Measurements from ENCODE around the gene YIPF6. TPM values are rescaled to one million over a fixed set of nuclear protein-coding genes. Genes with fewer than 3 reads are reported as not detected.

Gene YIPF6
- total and polyA plus RNA-seq, 2 of the 13 experiments (the other 11 are each of a cell fraction or from before 2014, with no cell fraction given), result 37.8 to 43.6 TPM

DNA sequence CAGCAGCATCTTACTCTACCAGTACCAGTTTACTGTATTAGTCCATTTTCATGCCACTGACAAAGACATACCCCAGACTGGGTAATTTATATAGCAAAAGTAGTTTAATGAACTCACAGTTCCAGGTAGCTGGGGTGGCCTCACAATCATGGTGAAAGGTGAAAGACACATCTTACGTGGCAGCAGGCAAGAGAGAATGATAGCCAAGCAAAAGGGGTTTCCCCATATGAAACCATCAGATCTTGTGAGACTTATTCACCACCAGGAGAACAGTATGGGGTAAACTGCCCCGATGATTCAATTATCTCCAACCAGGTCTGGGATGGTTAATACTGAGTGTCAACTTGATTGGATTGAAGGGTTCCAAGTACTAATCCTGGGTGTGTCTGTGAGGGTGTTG is 69.3 kb downstream of the YIPF6 start:
- no peak for FAIRE-seq
- intact Hi-C loops (cut with micrococcal nuclease; ENCODE audit: unreplicated experiment) (no loop called here), in situ Hi-C loops (cut with HindIII; ENCODE audit: extremely low pct_ligation_motif_present, low pct_unique_long_range_greater_than_20kb) (no loop called here)
- no peaks in the 10 kb centered on the region for H3K4me1 ChIP-seq (ENCODE audit: insufficient read depth, low read length)
- H3K36me3 ChIP-seq (replicated peaks in 1 of 2; ENCODE audit: control insufficient read depth in 1 of 2, insufficient read depth in 2 of 2, low read length in 2 of 2), result no peaks in the 10 kb centered on the region
- TF ChIP-seq HOXA9 (CRISPR knock-in tag; IDR thresholded peaks at IDR 0.05; ENCODE audit: borderline replicate concordance) (no peak), REXO4 (CRISPR knock-in tag; IDR thresholded peaks at IDR 0.05; ENCODE audit: borderline replicate concordance) (no peak), HOXD1 (CRISPR knock-in tag; IDR thresholded peaks at IDR 0.05) (no peak), ZNF460 (CRISPR knock-in tag; IDR thresholded peaks at IDR 0.05; ENCODE audit: borderline replicate concordance) (no peak), ZNF335 (CRISPR knock-in tag; IDR thresholded peaks at IDR 0.05) (no peak), ZNF567 (CRISPR knock-in tag; IDR thresholded peaks at IDR 0.05; ENCODE audit: borderline replicate concordance) (no peak), TAF1 (CRISPR knock-in tag; IDR thresholded peaks at IDR 0.05) (no peak)
- TF ChIP-seq, protein P1, sequence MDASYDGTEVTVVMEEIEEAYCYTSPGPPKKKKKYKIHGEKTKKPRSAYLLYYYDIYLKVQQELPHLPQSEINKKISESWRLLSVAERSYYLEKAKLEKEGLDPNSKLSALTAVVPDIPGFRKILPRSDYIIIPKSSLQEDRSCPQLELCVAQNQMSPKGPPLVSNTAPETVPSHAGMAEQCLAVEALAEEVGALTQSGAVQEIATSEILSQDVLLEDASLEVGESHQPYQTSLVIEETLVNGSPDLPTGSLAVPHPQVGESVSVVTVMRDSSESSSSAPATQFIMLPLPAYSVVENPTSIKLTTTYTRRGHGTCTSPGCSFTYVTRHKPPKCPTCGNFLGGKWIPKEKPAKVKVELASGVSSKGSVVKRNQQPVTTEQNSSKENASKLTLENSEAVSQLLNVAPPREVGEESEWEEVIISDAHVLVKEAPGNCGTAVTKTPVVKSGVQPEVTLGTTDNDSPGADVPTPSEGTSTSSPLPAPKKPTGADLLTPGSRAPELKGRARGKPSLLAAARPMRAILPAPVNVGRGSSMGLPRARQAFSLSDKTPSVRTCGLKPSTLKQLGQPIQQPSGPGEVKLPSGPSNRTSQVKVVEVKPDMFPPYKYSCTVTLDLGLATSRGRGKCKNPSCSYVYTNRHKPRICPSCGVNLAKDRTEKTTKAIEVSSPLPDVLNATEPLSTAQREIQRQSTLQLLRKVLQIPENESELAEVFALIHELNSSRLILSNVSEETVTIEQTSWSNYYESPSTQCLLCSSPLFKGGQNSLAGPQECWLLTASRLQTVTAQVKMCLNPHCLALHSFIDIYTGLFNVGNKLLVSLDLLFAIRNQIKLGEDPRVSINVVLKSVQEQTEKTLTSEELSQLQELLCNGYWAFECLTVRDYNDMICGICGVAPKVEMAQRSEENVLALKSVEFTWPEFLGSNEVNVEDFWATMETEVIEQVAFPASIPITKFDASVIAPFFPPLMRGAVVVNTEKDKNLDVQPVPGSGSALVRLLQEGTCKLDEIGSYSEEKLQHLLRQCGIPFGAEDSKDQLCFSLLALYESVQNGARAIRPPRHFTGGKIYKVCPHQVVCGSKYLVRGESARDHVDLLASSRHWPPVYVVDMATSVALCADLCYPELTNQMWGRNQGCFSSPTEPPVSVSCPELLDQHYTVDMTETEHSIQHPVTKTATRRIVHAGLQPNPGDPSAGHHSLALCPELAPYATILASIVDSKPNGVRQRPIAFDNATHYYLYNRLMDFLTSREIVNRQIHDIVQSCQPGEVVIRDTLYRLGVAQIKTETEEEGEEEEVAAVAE (CRISPR knock-in tag; IDR thresholded peaks at IDR 0.05; ENCODE audit: borderline replicate concordance), result no peak
- TF ChIP-seq, protein P2, sequence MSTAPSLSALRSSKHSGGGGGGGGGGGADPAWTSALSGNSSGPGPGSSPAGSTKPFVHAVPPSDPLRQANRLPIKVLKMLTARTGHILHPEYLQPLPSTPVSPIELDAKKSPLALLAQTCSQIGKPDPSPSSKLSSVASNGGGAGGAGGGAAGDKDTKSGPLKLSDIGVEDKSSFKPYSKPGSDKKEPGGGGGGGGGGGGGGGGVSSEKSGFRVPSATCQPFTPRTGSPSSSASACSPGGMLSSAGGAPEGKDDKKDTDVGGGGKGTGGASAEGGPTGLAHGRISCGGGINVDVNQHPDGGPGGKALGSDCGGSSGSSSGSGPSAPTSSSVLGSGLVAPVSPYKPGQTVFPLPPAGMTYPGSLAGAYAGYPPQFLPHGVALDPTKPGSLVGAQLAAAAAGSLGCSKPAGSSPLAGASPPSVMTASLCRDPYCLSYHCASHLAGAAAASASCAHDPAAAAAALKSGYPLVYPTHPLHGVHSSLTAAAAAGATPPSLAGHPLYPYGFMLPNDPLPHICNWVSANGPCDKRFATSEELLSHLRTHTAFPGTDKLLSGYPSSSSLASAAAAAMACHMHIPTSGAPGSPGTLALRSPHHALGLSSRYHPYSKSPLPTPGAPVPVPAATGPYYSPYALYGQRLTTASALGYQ (CRISPR knock-in tag; IDR thresholded peaks at IDR 0.05), result no peak
- TF ChIP-seq, protein P3, sequence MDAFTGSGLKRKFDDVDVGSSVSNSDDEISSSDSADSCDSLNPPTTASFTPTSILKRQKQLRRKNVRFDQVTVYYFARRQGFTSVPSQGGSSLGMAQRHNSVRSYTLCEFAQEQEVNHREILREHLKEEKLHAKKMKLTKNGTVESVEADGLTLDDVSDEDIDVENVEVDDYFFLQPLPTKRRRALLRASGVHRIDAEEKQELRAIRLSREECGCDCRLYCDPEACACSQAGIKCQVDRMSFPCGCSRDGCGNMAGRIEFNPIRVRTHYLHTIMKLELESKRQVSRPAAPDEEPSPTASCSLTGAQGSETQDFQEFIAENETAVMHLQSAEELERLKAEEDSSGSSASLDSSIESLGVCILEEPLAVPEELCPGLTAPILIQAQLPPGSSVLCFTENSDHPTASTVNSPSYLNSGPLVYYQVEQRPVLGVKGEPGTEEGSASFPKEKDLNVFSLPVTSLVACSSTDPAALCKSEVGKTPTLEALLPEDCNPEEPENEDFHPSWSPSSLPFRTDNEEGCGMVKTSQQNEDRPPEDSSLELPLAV (CRISPR knock-in tag; conservative IDR thresholded peaks at IDR 0.05; ENCODE audit: low read depth), result no peak
- no peak overlapping the region for H3K27ac ChIP-seq (ENCODE audit: extremely low read length, insufficient read depth, low read length)
- H3K9me3 ChIP-seq (ENCODE audit: low read length), result no peaks in the 10 kb centered on the region
- no peak overlapping the region for H3K9ac ChIP-seq (ENCODE audit: insufficient read depth, low read depth, low read length)
- H3K4me2 ChIP-seq (ENCODE audit: low read depth, low read length), result no peak overlapping the region
- H3K4me3 ChIP-seq (replicated peaks in 1 of 3; ENCODE audit: insufficient read depth in 1 of 3, low read depth in 2 of 3, low read length in 3 of 3), result no peak overlapping the region
- BruUV-seq (replicated peaks), result no TSS peak
- 0% methylated on average over 1 of the region's 2 CpGs for WGBS (ENCODE audit: low lambda C conversion rate)
- no peaks in the 10 kb centered on the region for H3K27me3 ChIP-seq (ENCODE audit: control insufficient read depth in 1 of 2, insufficient read depth in 2 of 2, low read length in 2 of 2)
- ChIA-PET CTCF (ENCODE audit: low intra/inter-chr PET ratio, low total read pairs) (no interaction called here), POLR2A (no interaction called here)
- H4K20me1 ChIP-seq (ENCODE audit: insufficient read depth, low read length), result no peaks in the 10 kb centered on the region
- ATAC-seq, result no peak
- no peaks in the 10 kb centered on the region for H3K79me2 ChIP-seq (ENCODE audit: insufficient read depth, low read length)
- H2AFZ ChIP-seq (ENCODE audit: low read length), result no peak overlapping the region
- DNase-seq (ENCODE audit: low spot score), result no peak

Measured in HepG2 (cell line).